Subcutaneous abdominal adipose tissue (tissue), 5 donors: Measurements from ENCODE around the gene CGAS.
"Not testable (repeated sequence)": the region's sequence is repeated elsewhere in the genome, so short reads cannot be mapped to it uniquely, and the experiment has no call there.

ENCODE experiments used
- H3K27ac ChIP-seq: one replicate; pipeline ENCODE4 v1.7.0; 2013; ENCODE audit warnings: low read depth, mild to moderate bottlenecking, inconsistent platforms, low read length, moderate library complexity
- H3K27me3 ChIP-seq, 5 donors: one replicate each; pipeline ENCODE4 v1.7.0; 2013; ENCODE audit warnings: low read length in 5 of 5, inconsistent platforms in 1 of 5; ENCODE audit not compliant: control insufficient read depth in 5 of 5, insufficient read depth in 4 of 5
- H3K36me3 ChIP-seq, 5 donors: one replicate each; pipeline ENCODE4 v1.7.0; 2013; ENCODE audit warnings: low read length in 5 of 5; ENCODE audit not compliant: control insufficient read depth in 5 of 5, insufficient read depth in 5 of 5
- H3K4me1 ChIP-seq, 5 donors: one replicate each; pipeline ENCODE4 v1.7.0; 2013; ENCODE audit warnings: low read length in 5 of 5, mild to moderate bottlenecking in 3 of 5, moderate library complexity in 1 of 5; ENCODE audit not compliant: control insufficient read depth in 5 of 5, insufficient read depth in 5 of 5
- H3K4me3 ChIP-seq, 5 donors: one replicate each; pipeline ENCODE4 v1.7.0; 2013; ENCODE audit warnings: low read length in 5 of 5, low read depth in 1 of 5
- H3K9ac ChIP-seq, 5 donors: one replicate each; pipeline ENCODE4 v1.7.0; 2013; ENCODE audit warnings: low read length in 5 of 5, mild to moderate bottlenecking in 4 of 5, moderate library complexity in 3 of 5
- H3K9me3 ChIP-seq, 5 donors: one replicate each; pipeline ENCODE4 v1.7.0; 2013; ENCODE audit warnings: low read length in 5 of 5; ENCODE audit not compliant: control insufficient read depth in 5 of 5
- donor health status: healthy.
- donor health status: healthy.
- donor health status: healthy.
- donor health status: healthy.
- donor health status: healthy.

CGAS gene

GRCh38 chr6:73460056-73460455 is 8.0 kb upstream of the CGAS start:
- Histone ChIP-seq H3K36me3 (peaks cover 0 to 3% (median 0%) of the 10 kb centered on the region in 5 donors), H3K4me1 (peaks cover 0 to 22% (median 13%) of the 10 kb centered on the region in 5 donors), H3K9ac (no peak overlapping the region), H3K9me3 (no peaks in the 10 kb centered on the region), H3K27ac (no peak overlapping the region), H3K27me3 (no peaks in the 10 kb centered on the region), H3K4me3 (no peak overlapping the region)

DNA sequence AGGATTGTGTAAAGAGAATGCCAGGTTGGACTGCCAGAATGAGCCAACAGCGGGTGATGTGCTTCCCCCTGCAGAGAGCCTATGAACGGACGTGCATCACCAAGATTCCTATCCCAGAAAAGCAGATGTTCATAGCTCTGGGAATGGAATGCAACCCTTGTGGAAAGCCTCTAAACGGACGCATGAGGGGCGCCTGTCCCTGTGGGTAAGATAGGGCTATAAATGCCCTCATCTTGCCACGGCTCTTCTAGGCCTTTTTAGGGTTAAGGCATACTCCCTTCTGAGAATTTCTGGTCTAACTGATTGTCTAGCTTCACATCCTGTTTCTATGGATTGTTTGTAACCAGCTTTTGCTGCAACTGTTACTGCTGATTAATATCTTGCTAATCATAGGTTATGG is 7.4 kb upstream of the CGAS start:
- not testable (repeated sequence) for H3K36me3 ChIP-seq, H3K4me3 ChIP-seq, H3K9me3 ChIP-seq, H3K9ac ChIP-seq, H3K27me3 ChIP-seq, H3K27ac ChIP-seq
- H3K4me1 ChIP-seq: peaks cover 0 to 22% (median 13%) of the 10 kb centered on the region in 5 donors

DNA sequence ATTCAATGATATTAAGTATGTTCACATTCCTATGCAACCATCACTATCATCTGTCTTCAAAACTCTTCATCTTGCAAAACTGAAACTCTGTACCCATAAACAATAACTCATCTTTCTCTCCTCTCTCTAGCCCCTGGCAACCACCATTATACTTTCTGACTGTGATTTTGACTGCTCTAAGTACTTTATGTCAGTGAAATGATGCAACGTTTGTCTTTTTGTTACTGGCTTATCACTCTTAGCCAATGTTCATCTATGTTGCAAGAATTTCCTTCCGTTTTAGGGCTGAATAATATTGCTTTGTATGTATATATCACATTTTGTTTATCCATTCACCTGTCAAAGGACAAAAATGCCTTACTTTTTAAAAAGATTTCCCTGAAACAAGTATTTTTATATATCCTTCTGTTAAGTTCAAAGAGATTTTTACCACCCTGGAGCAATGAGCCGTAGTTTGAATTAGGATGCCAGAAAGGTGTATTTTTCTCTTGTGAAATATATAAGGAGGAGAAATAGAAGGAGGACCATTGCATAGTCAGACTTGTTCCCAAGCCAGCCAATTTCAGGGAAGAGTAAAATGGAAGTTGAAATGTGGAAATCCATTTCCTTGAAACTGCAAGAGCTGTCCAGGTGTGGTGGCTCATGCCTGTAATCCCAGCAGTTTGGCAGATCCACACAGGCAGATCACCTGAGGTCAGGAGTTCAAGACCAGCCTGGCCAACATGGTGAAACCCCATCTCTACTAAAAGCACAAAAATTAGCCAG is 4.0 kb upstream of the CGAS start:
- Histone ChIP-seq H3K27ac (no peak overlapping the region), H3K9me3 (no peaks in the 10 kb centered on the region), H3K36me3 (no peaks in the 10 kb centered on the region), H3K9ac (no peak overlapping the region), H3K27me3 (no peaks in the 10 kb centered on the region), H3K4me1 (peaks cover 0 to 16% (median 8%) of the 10 kb centered on the region in 5 donors), H3K4me3 (no peak overlapping the region)

- Histone ChIP-seq H3K9ac (peak overlapping the region; percentile 60 to 90 (median 87)), H3K36me3 (no peaks in the 10 kb centered on the region), H3K27ac (peak overlapping the region; percentile 75), H3K9me3 (no peaks in the 10 kb centered on the region), H3K27me3 (no peaks in the 10 kb centered on the region), H3K4me3 (peak overlapping the region; percentile 81 to 89 (median 85)), H3K4me1 (peaks cover 0 to 17% (median 14%) of the 10 kb centered on the region in 5 donors)
Measured at GRCh38 chr6:73451223-73452106, 632 bp downstream of the CGAS start.

DNA sequence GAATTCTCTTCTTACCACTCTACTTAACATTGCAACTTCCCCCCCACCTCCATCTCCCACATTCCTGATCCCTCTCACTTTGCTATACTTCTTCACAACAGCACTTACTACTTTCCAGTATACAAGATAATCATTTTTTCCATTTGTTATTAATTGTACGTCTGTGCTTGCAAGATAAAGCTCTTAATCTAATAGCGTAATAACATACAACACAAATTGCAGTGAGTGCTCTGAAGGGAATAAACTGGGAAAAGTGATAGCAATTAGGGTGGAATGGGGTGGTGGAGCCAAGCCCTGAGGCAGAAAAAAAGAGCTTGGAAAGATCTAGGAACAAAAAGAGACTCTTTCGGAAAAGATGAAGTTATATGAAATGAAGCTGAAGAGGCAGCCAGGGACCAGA is 8.5 kb downstream of the CGAS start:
- no peak overlapping the region for H3K4me3 ChIP-seq
- peaks cover 8 to 25% (median 17%) of the 10 kb centered on the region in 5 donors for H3K36me3 ChIP-seq
- H3K9ac ChIP-seq: no peak overlapping the region
- no peaks in the 10 kb centered on the region for H3K4me1 ChIP-seq
- no peak overlapping the region for H3K27ac ChIP-seq
- H3K9me3 ChIP-seq: no peaks in the 10 kb centered on the region
- H3K27me3 ChIP-seq: no peaks in the 10 kb centered on the region

DNA sequence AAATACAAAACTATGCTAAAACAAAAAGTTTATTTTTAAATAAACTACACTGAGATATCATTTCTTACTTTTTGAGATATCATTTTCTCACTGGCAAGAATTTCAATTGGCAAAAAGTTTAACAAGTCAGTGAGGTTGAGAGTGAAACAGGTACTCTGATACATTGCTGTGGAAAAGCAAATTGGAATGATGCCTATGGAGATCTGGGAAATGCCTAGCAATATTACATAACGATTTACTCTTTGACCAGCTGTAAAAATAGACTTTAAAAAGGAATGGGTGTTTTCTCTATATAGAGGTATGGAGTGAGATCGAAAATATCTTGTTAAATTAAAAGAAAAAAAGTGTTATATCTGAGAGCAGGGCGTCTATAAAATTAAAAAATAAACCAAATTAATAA is 16.9 kb downstream of the CGAS start:
- H3K9me3 ChIP-seq: no peaks in the 10 kb centered on the region
- no peaks in the 10 kb centered on the region for H3K4me1 ChIP-seq
- no peaks in the 10 kb centered on the region for H3K27me3 ChIP-seq
- no peak overlapping the region for H3K4me3 ChIP-seq
- H3K9ac ChIP-seq: no peak overlapping the region
- H3K36me3 ChIP-seq: peaks cover 7 to 26% (median 16%) of the 10 kb centered on the region in 5 donors
- H3K27ac ChIP-seq: no peak overlapping the region

DNA sequence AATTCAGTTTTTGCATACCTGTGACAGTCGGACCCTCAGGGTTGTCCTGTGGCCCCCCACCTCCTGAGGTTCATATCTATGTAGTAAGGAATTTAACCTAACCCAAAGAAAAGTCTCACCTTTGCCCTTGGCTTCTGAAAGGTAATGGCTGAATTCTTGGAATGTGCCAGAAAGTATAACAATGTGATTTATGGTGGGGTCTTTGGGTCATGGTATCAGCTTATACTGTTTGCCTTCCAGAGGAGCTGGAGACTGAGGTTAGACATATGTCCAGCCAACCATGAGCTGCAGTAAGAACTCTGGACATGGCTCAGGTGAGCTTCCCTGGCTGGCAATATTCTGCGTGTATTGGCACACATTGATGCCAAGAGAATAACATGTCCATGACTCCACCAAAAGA is 30.6 kb downstream of the CGAS start:
- H3K27ac ChIP-seq: no peak overlapping the region
- peaks cover 6 to 21% (median 9%) of the 10 kb centered on the region in 5 donors for H3K36me3 ChIP-seq
- no peak overlapping the region for H3K4me3 ChIP-seq
- no peaks in the 10 kb centered on the region for H3K27me3 ChIP-seq
- H3K4me1 ChIP-seq: no peaks in the 10 kb centered on the region
- no peak overlapping the region for H3K9ac ChIP-seq
- no peaks in the 10 kb centered on the region for H3K9me3 ChIP-seq

DNA sequence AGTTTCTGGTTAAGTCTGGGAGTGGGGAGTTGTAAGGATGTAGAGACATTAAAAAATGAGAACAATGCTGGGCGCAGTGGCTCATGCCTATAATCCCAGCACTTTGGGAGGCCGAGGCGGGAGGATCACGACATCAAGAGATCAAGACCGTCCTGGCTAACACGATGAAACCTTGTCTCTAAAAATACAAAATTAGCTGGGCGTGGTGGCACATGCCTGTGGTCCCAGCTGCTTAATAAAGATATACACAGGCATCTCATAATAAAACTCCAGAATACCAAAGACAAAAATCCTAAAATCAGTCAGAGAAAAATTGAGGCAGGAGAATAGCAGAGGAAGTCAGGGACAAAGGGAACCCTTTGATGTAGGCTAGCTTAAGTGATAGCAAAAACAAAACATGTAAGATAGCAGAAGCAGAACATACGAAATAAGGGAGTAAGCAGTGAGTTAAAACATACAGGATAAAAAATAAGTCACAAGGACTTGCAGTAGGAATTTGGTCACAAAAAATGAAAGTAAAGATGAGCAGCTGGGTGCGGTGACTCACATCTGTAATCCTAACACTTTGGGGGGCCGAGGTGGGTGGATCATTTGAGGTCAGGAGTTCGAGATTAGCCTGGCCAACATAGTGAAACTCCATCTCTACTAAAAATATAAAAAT is 33.9 kb downstream of the CGAS start:
- Histone ChIP-seq H3K9ac (no peak overlapping the region), H3K4me3 (no peak overlapping the region), H3K27me3 (no peaks in the 10 kb centered on the region), H3K4me1 (no peaks in the 10 kb centered on the region), H3K36me3 (peaks cover 2 to 12% (median 4%) of the 10 kb centered on the region in 5 donors), H3K27ac (no peak overlapping the region), H3K9me3 (no peaks in the 10 kb centered on the region)

DNA sequence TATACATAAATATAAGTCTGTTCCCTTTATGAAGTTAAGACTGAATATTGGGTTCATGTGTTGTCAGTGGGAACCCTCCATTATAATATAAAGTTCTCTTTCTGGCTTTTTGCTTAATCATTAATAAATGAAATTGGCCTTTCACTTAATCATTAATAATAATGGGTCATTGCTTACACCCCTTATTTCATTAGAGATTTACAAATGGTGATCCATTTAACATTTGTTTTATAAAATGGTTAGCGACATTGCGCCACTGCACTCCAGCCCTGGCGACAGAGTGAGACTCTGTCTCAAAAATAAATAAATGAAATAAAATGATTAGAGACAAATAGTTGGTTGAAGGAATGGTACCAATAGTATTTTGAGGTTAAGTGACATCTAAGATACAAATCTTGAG is 39.0 kb downstream of the CGAS start:
- Histone ChIP-seq H3K9ac (no peak overlapping the region), H3K27ac (no peak overlapping the region)

GRCh38 chr6:73409395-73409794 is 42.7 kb downstream of the CGAS start:
- Histone ChIP-seq H3K9ac (no peak overlapping the region), H3K9me3 (no peaks in the 10 kb centered on the region), H3K27ac (no peak overlapping the region), H3K27me3 (no peaks in the 10 kb centered on the region), H3K4me1 (no peaks in the 10 kb centered on the region), H3K4me3 (no peak overlapping the region), H3K36me3 (no peaks in the 10 kb centered on the region)

More for the DNA sequence above, 39.0 kb downstream of the CGAS start:
- Histone ChIP-seq H3K4me3 (no peak overlapping the region), H3K36me3 (peaks cover 0 to 8% (median 0%) of the 10 kb centered on the region in 5 donors), H3K27me3 (no peaks in the 10 kb centered on the region), H3K9me3 (no peaks in the 10 kb centered on the region), H3K4me1 (no peaks in the 10 kb centered on the region)
